ENCODE measurements around the gene OR13J1.
"Not testable (repeated sequence)": the region's sequence is repeated elsewhere in the genome, so short reads cannot be mapped to it uniquely, and the experiment has no call there.

The OR13J1 gene

DNA sequence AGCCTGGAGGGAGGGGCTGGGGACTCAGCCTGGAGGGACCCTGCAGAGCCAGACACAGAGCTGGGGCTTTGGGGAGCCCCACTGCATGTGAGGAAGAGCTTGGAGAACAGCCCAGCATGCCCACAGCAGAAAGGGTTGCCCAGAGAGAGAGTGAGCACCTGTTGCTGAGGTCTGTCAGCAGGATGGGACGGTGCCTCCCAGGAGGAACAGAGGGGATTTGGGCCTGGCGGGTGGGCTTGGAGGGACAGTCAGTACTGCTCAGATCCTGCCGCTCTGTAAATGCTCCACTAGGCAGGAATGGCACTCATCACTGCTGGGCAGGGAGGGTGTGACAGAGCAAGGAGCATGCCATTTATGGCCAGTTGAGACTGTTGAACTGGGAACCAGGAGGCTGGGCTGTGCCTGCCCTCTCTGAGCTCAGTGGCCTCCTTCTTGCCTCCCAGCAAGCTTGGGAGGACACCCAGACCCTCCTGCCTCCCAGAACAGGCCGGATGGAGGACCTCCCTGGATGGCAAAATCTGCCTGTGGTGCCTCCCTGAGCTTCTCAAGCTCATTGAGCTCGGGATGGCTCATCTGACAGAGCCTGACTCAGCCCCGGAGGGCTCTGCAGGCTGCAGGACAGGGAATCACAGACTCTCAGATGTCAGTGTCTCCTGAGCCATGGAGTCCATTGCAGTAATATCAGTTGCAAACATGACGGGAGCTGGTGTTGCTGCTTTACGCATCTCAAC is 35.0 kb upstream of the OR13J1 start:
- peak; percentile 43 for DNase-seq (ENCODE audit: low read depth, low spot score)

DNA sequence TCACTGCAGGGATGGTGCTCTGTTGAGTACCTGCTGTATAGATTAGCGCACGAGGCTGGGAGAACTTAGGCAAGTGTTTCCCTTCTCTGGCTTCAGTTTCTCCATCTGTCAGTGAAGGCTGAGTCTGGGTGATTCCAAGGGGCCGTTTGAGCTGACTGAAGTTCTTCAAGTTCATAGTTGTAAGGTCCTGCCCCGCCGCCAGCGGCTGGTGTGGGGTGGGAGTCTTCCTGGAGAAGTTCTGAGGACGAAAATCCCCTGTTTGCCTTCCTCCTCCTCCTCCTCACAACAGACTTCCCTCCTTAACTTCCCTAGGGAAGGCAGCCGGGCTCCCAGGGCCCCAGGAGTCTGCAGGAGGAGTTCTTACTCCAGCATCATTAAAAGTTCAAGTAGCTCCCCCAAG is 34.1 kb upstream of the OR13J1 start:
- DNase-seq (ENCODE audit: low read depth, low spot score) = no peak

DNA sequence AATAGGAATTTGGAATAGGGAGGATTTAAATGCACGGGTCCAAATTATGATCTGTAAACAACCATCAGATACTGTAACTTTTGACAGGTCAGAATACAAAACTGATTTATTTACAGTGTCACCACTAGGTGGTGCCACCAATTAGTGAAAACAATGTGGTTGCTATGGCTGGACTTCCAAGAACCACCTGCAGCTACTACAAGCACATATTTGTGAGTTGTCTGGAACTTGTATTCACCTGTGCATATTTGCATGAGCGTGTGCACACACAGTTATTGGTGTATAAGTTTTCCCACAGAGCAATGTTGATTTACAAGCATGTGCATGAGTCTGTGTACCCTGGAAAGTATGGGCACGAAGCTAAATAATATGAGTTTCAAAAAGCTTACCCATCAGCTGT is 32.8 kb upstream of the OR13J1 start:
- DNase-seq (ENCODE audit: low read depth, low spot score) = peak; percentile 76

GRCh38 chr9:35899021-35899420 is 28.8 kb upstream of the OR13J1 start:
- DNase-seq (ENCODE audit: low read depth, low spot score) = no peak

- DNase-seq (ENCODE audit: low read depth, low spot score) = no peak
Measured at GRCh38 chr9:35898337-35898736, 28.1 kb upstream of the OR13J1 start.

GRCh38 chr9:35897376-35898099 is 27.3 kb upstream of the OR13J1 start:
- DNase-seq (ENCODE audit: low read depth, low spot score) = not testable (repeated sequence)

GRCh38 chr9:35896570-35896969 is 26.4 kb upstream of the OR13J1 start:
- DNase-seq (ENCODE audit: low read depth, low spot score) = no peak

DNA sequence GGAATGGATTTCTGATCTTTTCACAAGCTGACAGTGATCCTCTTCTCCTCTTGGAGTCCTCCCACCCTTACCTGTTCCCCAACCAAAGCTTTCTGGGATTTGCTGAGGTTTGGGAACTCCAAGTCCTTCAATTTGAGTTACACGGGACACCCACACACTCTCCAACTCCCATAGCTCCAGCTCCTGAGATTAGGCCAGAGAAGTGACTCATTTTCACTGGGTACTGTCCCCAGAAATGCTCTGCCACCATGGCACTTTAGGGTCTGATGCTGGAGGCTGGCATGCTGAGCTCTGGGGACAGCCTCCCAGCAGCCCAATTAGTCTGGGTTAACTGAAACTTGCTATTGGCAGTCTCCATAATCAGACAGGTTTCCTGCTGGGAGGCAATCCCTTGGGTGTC is 21.9 kb upstream of the OR13J1 start:
- DNase-seq (ENCODE audit: low read depth, low spot score) = no peak

DNA sequence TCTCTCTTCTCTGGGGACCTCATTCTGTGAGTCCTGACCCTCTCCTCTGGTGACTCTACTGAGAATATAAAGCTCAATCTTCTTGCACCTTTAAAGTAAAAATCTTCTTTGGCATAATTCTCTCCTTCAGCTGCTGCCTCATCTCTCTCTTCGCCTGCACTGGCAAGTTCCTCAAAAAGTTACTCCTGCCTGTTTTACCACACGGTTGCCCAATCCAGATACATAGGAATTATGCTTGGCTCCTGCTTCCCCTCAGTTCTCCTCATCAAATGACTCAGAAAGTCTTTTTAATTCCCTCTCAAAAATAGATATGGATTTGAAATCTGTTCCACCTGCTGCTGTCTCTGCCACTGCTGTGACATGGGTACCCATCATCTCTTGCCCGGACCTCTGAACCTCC is 21.4 kb upstream of the OR13J1 start:
- no peak for DNase-seq (ENCODE audit: low read depth, low spot score)

- DNase-seq (ENCODE audit: low read depth, low spot score) = not testable (repeated sequence)
Measured at GRCh38 chr9:35884908-35885307, 14.7 kb upstream of the OR13J1 start.

DNA sequence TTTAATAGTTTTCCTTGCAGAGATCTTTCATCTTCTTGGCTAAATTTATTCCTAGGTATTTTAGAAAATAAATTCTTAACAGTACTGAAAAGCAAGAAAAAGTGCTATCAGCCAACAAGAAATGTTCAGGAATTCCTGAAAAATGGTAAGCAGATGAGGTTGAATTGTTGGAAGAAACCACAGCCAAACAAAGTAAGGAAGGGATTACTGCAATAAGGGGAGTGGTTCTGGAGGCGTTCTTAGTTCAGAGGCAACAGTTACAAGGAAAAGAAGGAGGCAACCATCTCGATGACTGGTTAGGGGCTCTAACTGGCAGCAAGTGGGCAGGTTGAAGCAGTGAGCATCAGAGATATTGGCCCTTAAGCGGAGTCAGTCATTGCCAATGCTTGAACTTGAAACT is 12.8 kb upstream of the OR13J1 start:
- peak; percentile 35 for DNase-seq (ENCODE audit: low read depth, low spot score)

DNA sequence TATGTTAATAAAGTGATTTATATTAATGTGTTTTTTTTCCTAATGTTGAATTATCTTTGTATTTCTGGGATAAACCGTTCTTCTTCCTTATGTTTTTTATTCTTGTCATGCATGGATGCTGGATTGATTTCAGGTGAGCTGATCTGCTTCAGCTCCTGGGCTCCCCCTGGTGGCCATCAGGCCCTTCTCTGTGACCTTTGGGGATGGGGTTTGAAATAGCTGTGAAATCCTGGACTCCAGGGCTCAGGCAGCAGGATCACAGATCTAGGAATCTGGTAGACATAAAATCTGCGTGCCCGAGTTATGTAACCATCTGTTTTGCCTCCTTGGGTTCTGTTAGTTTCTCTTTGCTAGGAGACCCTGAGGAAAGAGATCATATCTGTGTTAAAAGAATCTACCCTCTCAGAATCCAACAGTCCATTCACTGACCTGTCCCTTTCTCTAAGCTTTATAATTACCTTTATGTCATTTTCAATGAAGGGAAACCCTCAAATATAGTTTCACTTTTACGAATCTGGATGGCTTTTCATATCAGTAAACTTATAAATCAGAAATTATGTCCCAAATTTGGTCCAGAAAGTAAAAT is 12.2 kb upstream of the OR13J1 start:
- DNase-seq (ENCODE audit: low read depth, low spot score) = peak; percentile 87

GRCh38 chr9:35872505-35872904 is 2.3 kb upstream of the OR13J1 start:
- no peak for DNase-seq (ENCODE audit: low read depth, low spot score)

- DNase-seq (ENCODE audit: low read depth, low spot score) = peak; percentile 46
Measured at GRCh38 chr9:35871545-35871944, 1.3 kb upstream of the OR13J1 start.

GRCh38 chr9:35869621-35870216 is 482 bp downstream of the OR13J1 start:
- no peak for DNase-seq (ENCODE audit: low read depth, low spot score)

- no peak for DNase-seq (ENCODE audit: low read depth, low spot score)
Measured at GRCh38 chr9:35868933-35869332, 1.3 kb downstream of the OR13J1 start.

GRCh38 chr9:35867538-35867937 is 2.7 kb downstream of the OR13J1 start:
- no peak for DNase-seq (ENCODE audit: low read depth, low spot score)

DNA sequence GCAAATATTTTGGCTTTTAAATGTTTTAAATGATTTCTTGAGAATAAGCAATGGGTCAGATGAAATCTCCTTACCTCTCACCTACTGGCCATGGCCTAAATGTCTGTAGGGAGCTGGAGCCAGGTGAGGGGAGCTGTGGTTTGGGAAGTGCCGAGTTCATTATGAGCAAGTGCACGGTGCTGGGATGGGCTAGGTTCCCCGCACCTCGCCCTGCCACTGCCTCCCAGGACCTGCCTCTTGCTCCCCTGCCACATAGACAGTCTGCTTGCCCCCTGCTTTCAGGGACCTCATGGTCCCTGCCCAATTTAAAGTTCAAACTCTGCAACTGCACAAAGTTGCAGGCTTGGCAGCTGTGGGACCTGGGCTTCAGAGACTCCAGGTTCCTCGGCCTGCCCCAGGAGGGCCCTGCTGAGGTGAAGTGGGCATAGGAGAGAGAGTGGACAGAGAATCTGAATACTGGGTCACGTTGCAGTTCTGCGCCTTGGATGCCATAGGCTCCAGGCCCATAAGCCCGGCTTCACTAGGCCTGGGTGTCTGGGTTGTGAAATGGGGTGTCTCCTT is 5.4 kb downstream of the OR13J1 start:
- DNase-seq (ENCODE audit: low read depth, low spot score) = no peak

GRCh38 chr9:35863583-35863982 is 6.6 kb downstream of the OR13J1 start:
- DNase-seq (ENCODE audit: low read depth, low spot score) = no peak

DNA sequence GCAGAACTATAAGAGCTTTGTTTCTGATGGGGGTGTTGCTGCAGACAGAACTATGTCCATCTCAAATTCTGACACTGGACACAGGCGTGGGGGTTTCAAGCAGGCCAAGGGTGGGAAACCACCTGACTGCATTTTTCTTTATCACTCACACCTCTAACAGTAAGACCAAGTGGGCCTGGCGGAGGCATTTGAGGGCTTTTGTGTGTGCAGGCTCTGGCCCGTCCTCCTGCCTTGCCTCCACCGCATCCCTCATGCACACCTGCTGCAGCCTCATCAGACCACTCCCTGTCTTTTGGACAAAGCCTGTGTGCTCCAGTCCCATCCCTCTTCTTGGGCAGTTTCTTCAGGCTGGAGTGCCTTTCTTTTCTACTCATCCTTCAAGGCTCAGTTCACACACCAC is 7.9 kb downstream of the OR13J1 start:
- no peak for DNase-seq (ENCODE audit: low read depth, low spot score)

- no peak for DNase-seq (ENCODE audit: low read depth, low spot score)
Measured at GRCh38 chr9:35861161-35861897, 8.9 kb downstream of the OR13J1 start.

- DNase-seq (ENCODE audit: low read depth, low spot score) = no peak
Measured at GRCh38 chr9:35859990-35860339, 10.2 kb downstream of the OR13J1 start.
